Endothelial cell of umbilical vein (primary cell): ENCODE data around the gene KCNMB4. TPM values are rescaled to one million over a fixed set of nuclear protein-coding genes. Genes with fewer than 3 reads are reported as not detected.

Experiments
- BruUV-seq: library from RNA; stranded (reverse); fragments of 400-500 nt; replicated peaks from 2 replicates; lab custom pipeline; 2021; lab: Mats Ljungman, UMichigan
- CTCF ChIA-PET: fragments of 300-600, 350-600 bp; sonication (Branson Sonifier 250); formaldehyde crosslinking; loops from one replicate; lab custom pipeline; 2021; ENCODE audit warnings: antibody characterized with exemption, inconsistent platforms; lab: Charles Lee
- POLR2A ChIA-PET: fragments of 300-600, 350-600 bp; sonication (Branson Sonifier 250); formaldehyde crosslinking; loops from one replicate; lab custom pipeline; 2021; ENCODE audit warnings: antibody characterized with exemption, inconsistent platforms; lab: Charles Lee
- DNase-seq: peaks from one replicate; pipeline ENCODE4 v3.0.0-alpha.2; 2011; ENCODE audit warnings: low read depth, low spot score
- FAIRE-seq: peaks from 2 replicates; lab custom pipeline; 2011; peaks lifted over from hg19 to GRCh38; lab: Jason Lieb, UNC
- H2AFZ ChIP-seq: 2 replicates; pipeline ENCODE4 v1.6.0; 2012; ENCODE audit warnings: low read depth, low read length, control low read depth, inconsistent platforms
- H3K27ac ChIP-seq: 2 replicates; pipeline ENCODE4 v1.5.1; 2011; ENCODE audit warnings: low read depth, mild to moderate bottlenecking, control low read depth, low read length, moderate library complexity; ENCODE audit not compliant: insufficient read depth
- H3K27me3 ChIP-seq, 2 experiments: 2 replicates each; pipeline versions ENCODE4 v1.6.0 to v1.6.1; 2011; ENCODE audit warnings: low read length in 2 of 2, mixed read lengths in 1 of 2; ENCODE audit not compliant: control insufficient read depth in 2 of 2, insufficient read depth in 2 of 2
- H3K36me3 ChIP-seq, 2 experiments: 2 replicates in 1 of 2; 3 replicates in 1 of 2; pipeline ENCODE4 v1.5.1; 2011; ENCODE audit warnings: low read length in 2 of 2, mild to moderate bottlenecking in 1 of 2, moderate library complexity in 1 of 2; ENCODE audit not compliant: control insufficient read depth in 2 of 2, insufficient read depth in 2 of 2; ENCODE audit errors: extremely low read depth in 1 of 2
- H3K4me1 ChIP-seq: 3 replicates; pipeline ENCODE4 v1.5.1; 2011; ENCODE audit warnings: mild to moderate bottlenecking, low read length; ENCODE audit not compliant: control insufficient read depth, insufficient read depth; ENCODE audit errors: extremely low read depth
- H3K4me2 ChIP-seq: 2 replicates; pipeline ENCODE4 v1.6.1; 2011; ENCODE audit warnings: low read length, control low read depth, mixed read lengths; ENCODE audit not compliant: insufficient read depth
- H3K4me3 ChIP-seq, 3 experiments: fragments of 200-600 bp in 1 of 3; sonication (generic), shearing (Covaris generic) in 1 of 3; replicated peaks in 1 of 3; 2 replicates each; pipeline ENCODE4 v1.5.1; 2011 to 2016; ENCODE audit warnings: control low read depth in 3 of 3, low read length in 3 of 3, mild to moderate bottlenecking in 2 of 3, inconsistent platforms in 1 of 3, low read depth in 1 of 3, moderate library complexity in 1 of 3; ENCODE audit not compliant: insufficient read depth in 1 of 3
- H3K79me2 ChIP-seq: 2 replicates; pipeline ENCODE4 v1.6.0; 2012; ENCODE audit warnings: low read length, inconsistent platforms; ENCODE audit not compliant: control insufficient read depth, insufficient read depth
- H3K9ac ChIP-seq: replicated peaks from 2 replicates; pipeline ENCODE3; 2011; ENCODE audit warnings: low read length, control low read depth; ENCODE audit not compliant: insufficient read depth; ENCODE audit errors: extremely low read depth
- H3K9me1 ChIP-seq: replicated peaks from 3 replicates; pipeline ENCODE4 v1.6.0; 2011; ENCODE audit warnings: mild to moderate bottlenecking, low read length; ENCODE audit not compliant: control insufficient read depth, insufficient read depth; ENCODE audit errors: extremely low read depth
- H3K9me3 ChIP-seq: replicated peaks from 2 replicates; pipeline ENCODE4 v1.5.1; 2012; ENCODE audit warnings: low read length, inconsistent platforms; ENCODE audit not compliant: control insufficient read depth, insufficient read depth
- H4K20me1 ChIP-seq: replicated peaks from 2 replicates; pipeline ENCODE3; 2011; ENCODE audit warnings: mild to moderate bottlenecking, low read length; ENCODE audit not compliant: control insufficient read depth, insufficient read depth; ENCODE audit errors: extremely low read depth
- FOS ChIP-seq: IDR thresholded peaks from 2 replicates; pipeline ENCODE4 v1.6.1; 2011; ENCODE audit warnings: mild to moderate bottlenecking, low read length, moderate library complexity, borderline replicate concordance; ENCODE audit not compliant: insufficient read depth
- GATA2 ChIP-seq: IDR thresholded peaks from 2 replicates; pipeline ENCODE4 v1.7.0; 2011; ENCODE audit warnings: low read depth, mild to moderate bottlenecking, moderate library complexity, mixed read lengths, low read length; ENCODE audit not compliant: insufficient read length, insufficient read depth
- JUN ChIP-seq: IDR thresholded peaks from 2 replicates; pipeline ENCODE4 v1.6.1; 2011; ENCODE audit warnings: borderline replicate concordance, low read depth; ENCODE audit not compliant: insufficient read length, insufficient read depth
- MAX ChIP-seq: IDR thresholded peaks from 2 replicates; pipeline ENCODE4 v1.6.1; 2011; ENCODE audit not compliant: insufficient read depth, insufficient read length
- MYC ChIP-seq: IDR thresholded peaks from one replicate; pipeline ENCODE4 v1.6.1; 2011; ENCODE audit warnings: mild to moderate bottlenecking, low read depth, low read length
- POLR2A ChIP-seq: IDR thresholded peaks from 2 replicates; pipeline ENCODE4 v1.6.1; 2012; ENCODE audit warnings: low read depth, mild to moderate bottlenecking, control low read depth, low read length
- POLR2AphosphoS5 ChIP-seq: IDR thresholded peaks from 2 replicates; pipeline ENCODE4 v1.6.1; 2012; ENCODE audit warnings: low read depth, mild to moderate bottlenecking, control low read depth, low read length, moderate library complexity; ENCODE audit not compliant: insufficient read depth
- dilution Hi-C: fragments of 300-500 bp; cut with MboI; formaldehyde crosslinking; loops from one replicate; pipeline ENCODE4 v1.15.0; 2019; ENCODE audit warnings: low sequenced_read_pairs; ENCODE audit not compliant: extremely low pct_ligation_motif_present
- intact Hi-C: fragments of 100-400 bp; cut with micrococcal nuclease; formaldehyde crosslinking; loops from one replicate; pipeline ENCODE4 v1.10.0; 2022
- polyA plus RNA-seq, 4 experiments: library from polyadenylated mRNA; depleted of rRNA in 3 of 4; stranded (reverse) in 3 of 4; unstranded in 1 of 4; fragments of >200 nt; gene quantifications; 2 replicates each; pipeline versions ENCODE4 v1.2.1 to v1.2.3, GENCODE V29; 2011 to 2012; ENCODE audit warnings: missing spikeins in 1 of 4
- total RNA-seq: library from RNA; stranded (reverse); gene quantifications from 2 replicates; pipeline ENCODE4 v1.2.3, GENCODE V29; 2021
- TF ChIP-seq, protein P1 (sequence below), 2 donors: IDR thresholded peaks; 1 replicate in 1 of 2; 2 replicates in 1 of 2; pipeline ENCODE4 v1.5.1; 2011; ENCODE audit warnings: low read length in 2 of 2, mild to moderate bottlenecking in 2 of 2, moderate library complexity in 2 of 2, control low read depth in 1 of 2, inconsistent platforms in 1 of 2, low read depth in 1 of 2; ENCODE audit not compliant: insufficient read depth in 1 of 2; ENCODE audit errors: extremely low read depth in 1 of 2

KCNMB4 gene
- total and polyA plus RNA-seq, 2 donors (not counting 3 experiments of a cell fraction or from before 2014, with no cell fraction given): 0.97 to 2.0 TPM

DNA sequence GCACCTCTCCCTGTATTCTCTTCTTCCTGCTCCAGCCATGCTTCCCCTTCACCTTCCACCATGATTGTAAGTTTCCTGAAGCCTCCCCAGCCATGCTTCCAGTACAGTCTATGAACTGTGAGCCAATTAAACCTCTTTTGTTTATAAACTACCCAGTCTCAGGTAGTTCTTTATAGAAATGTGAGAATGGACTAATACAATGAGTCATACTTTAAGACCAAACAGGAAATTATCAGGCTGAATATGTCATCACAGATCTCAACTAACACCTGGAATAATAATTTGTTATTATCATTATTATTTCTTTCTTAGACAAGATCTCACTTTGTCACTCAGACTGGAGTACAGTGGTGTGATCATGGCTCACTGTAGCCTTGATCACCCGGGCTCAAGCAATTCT lies 85.4 kb downstream of the KCNMB4 start:
- H4K20me1 ChIP-seq: no peaks in the 10 kb centered on the region
- H3K79me2 ChIP-seq: no peaks in the 10 kb centered on the region
- H3K4me1 ChIP-seq: no peaks in the 10 kb centered on the region
- BruUV-seq: no TSS peak
- no peaks in the 10 kb centered on the region for H3K9me1 ChIP-seq
- dilution Hi-C loops (no loop called here), intact Hi-C loops (no loop called here)
- H2AFZ ChIP-seq: no peak overlapping the region
- H3K27ac ChIP-seq: no peak overlapping the region
- FAIRE-seq (no peak), DNase-seq (no peak)
- CTCF ChIA-PET: no interaction called here
- H3K27me3 ChIP-seq: no peaks in the 10 kb centered on the region
- TF ChIP-seq MYC (no peak), POLR2A (no peak), FOS (no peak), JUN (peak; percentile 26)
- TF ChIP-seq, protein P1, sequence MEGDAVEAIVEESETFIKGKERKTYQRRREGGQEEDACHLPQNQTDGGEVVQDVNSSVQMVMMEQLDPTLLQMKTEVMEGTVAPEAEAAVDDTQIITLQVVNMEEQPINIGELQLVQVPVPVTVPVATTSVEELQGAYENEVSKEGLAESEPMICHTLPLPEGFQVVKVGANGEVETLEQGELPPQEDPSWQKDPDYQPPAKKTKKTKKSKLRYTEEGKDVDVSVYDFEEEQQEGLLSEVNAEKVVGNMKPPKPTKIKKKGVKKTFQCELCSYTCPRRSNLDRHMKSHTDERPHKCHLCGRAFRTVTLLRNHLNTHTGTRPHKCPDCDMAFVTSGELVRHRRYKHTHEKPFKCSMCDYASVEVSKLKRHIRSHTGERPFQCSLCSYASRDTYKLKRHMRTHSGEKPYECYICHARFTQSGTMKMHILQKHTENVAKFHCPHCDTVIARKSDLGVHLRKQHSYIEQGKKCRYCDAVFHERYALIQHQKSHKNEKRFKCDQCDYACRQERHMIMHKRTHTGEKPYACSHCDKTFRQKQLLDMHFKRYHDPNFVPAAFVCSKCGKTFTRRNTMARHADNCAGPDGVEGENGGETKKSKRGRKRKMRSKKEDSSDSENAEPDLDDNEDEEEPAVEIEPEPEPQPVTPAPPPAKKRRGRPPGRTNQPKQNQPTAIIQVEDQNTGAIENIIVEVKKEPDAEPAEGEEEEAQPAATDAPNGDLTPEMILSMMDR (IDR thresholded peaks at IDR 0.05; ENCODE audit: extremely low read depth in 1 of 2, insufficient read depth in 1 of 2, low read depth in 1 of 2, low read length in 2 of 2): no peak
- no peak overlapping the region for H3K4me3 ChIP-seq
- H3K9me3 ChIP-seq: no peaks in the 10 kb centered on the region
- no peak overlapping the region for H3K9ac ChIP-seq
- H3K4me2 ChIP-seq: no peak overlapping the region
- H3K36me3 ChIP-seq: no peaks in the 10 kb centered on the region
- POLR2A ChIA-PET: no interaction called here

DNA sequence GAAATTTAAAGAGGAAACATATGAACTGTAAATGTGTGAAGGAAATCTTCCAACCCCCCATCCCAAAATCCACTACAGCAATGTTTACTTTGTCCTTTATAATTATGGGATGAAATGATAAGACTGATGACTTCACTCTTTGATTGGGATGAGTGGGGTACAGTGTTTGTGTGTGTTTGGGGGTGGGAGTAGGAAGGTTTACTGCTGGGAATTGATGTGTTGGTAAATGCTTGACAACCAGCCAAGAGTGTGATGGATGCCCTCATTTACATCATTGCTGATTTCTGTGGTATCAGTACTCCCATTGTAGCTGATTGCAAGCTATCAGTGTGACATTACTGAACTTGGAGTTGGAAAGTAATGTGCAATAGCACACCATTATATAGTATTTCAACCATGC lies 90.9 kb downstream of the KCNMB4 start:
- Histone ChIP-seq H3K9me1 (no peaks in the 10 kb centered on the region), H3K27me3 (peaks cover 2 to 4% of the 10 kb centered on the region in 2 experiments), H3K9me3 (no peaks in the 10 kb centered on the region), H3K4me1 (no peaks in the 10 kb centered on the region), H3K4me2 (no peak overlapping the region), H3K27ac (no peak overlapping the region), H2AFZ (no peak overlapping the region), H3K36me3 (no peaks in the 10 kb centered on the region), H3K4me3 (no peak overlapping the region), H3K9ac (no peak overlapping the region), H3K79me2 (no peaks in the 10 kb centered on the region), H4K20me1 (no peaks in the 10 kb centered on the region)
- BruUV-seq: no TSS peak
- POLR2A ChIA-PET: interaction anchor here (0.7 kb wide), 1 partner anchor 307 kb away, joined by 3 read pairs; no protein-coding TSS in a partner anchor
- FAIRE-seq (no peak), DNase-seq (no peak)
- dilution Hi-C loops (no loop called here), intact Hi-C loops (no loop called here)
- CTCF ChIA-PET: no interaction called here
- TF ChIP-seq GATA2: no peak
- TF ChIP-seq POLR2AphosphoS5: no peak
- no peak for TF ChIP-seq FOS
- TF ChIP-seq POLR2A: no peak
- TF ChIP-seq JUN: no peak
- no peak for TF ChIP-seq MAX
- TF ChIP-seq, protein P1 (IDR thresholded peaks at IDR 0.05; ENCODE audit: extremely low read depth in 1 of 2, insufficient read depth in 1 of 2, low read depth in 1 of 2, low read length in 2 of 2): no peak
